ENCODE results near the gene ZNF625. TPM values are rescaled to one million over a fixed set of nuclear protein-coding genes. Genes with fewer than 3 reads are reported as not detected.

ZNF625 gene
- polyA plus RNA-seq, 1 of the 3 experiments (the other 2 are of a cell fraction), result 1.9 TPM

DNA sequence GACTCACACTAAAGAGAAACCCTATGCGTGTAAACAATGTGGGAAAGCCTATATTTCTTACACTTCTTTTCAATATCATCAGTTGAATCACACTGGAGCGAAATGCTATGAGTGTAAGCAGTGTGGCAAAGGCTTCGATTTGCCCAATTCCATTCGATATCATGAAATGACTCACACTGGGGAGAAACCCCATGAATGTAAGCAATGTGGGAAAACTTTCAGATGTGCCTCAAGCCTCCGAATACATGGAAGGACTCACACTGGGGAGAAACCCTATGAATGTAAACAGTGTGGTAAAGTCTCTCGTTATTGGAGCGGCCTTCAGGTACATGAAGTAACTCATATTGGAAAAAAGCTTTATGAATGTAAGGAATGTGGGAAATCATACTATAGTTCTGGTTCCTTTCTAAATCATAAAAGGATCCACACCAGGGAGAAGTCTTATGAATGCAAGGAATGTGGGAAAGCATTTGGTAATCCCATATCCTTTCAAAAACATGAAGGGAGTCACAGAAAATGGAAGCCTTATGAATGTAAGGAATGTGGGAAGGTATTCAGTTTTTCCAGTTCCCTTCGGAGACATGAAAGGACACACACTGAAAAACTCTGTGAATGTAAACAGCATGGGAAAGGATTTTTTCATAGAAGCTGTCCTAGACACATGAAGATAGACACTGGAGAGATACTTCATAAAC lies 44.4 kb downstream of the ZNF625 start:
- POLR2A ChIA-PET, result no interaction called here
- H3K36me3 ChIP-seq (replicated peaks in 1 of 2; ENCODE audit: control insufficient read depth in 1 of 2, insufficient read depth in 2 of 2, low read length in 1 of 2), result no peaks in the 10 kb centered on the region
- H3K9me3 ChIP-seq, result no peaks in the 10 kb centered on the region
- H3K9me2 ChIP-seq, result no peaks in the 10 kb centered on the region
- no peak overlapping the region for H3K4me3 ChIP-seq (ENCODE audit: low read depth in 2 of 2, low read length in 1 of 2)
- CTCF ChIA-PET, result no interaction called here
- TF ChIP-seq, protein P1, sequence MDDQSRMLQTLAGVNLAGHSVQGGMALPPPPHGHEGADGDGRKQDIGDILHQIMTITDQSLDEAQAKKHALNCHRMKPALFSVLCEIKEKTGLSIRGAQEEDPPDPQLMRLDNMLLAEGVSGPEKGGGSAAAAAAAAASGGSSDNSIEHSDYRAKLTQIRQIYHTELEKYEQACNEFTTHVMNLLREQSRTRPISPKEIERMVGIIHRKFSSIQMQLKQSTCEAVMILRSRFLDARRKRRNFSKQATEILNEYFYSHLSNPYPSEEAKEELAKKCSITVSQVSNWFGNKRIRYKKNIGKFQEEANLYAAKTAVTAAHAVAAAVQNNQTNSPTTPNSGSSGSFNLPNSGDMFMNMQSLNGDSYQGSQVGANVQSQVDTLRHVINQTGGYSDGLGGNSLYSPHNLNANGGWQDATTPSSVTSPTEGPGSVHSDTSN (IDR thresholded peaks at IDR 0.05), result no peak
- TF ChIP-seq, protein P2, sequence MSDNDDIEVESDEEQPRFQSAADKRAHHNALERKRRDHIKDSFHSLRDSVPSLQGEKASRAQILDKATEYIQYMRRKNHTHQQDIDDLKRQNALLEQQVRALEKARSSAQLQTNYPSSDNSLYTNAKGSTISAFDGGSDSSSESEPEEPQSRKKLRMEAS (IDR thresholded peaks at IDR 0.05; ENCODE audit: low read depth), result no peak
- TF ChIP-seq RFX5 (IDR thresholded peaks at IDR 0.05; ENCODE audit: low read length) (no peak), SMC3 (IDR thresholded peaks at IDR 0.05; ENCODE audit: low read depth, low read length) (no peak), FOXJ3 (CRISPR knock-in tag; IDR thresholded peaks at IDR 0.05) (no peak), EZH2phosphoT487 (IDR thresholded peaks at IDR 0.05; ENCODE audit: borderline replicate concordance, low read depth) (no peak), EP300 (IDR thresholded peaks at IDR 0.05; ENCODE audit: borderline replicate concordance in 1 of 2, low read depth in 1 of 2, low read length in 1 of 2) (no peak), GATA2 (CRISPR knock-in tag; IDR thresholded peaks at IDR 0.05) (no peak), TAF1 (IDR thresholded peaks at IDR 0.05; ENCODE audit: borderline replicate concordance, low read depth, low read length) (no peak)
- TF ChIP-seq, protein P3, sequence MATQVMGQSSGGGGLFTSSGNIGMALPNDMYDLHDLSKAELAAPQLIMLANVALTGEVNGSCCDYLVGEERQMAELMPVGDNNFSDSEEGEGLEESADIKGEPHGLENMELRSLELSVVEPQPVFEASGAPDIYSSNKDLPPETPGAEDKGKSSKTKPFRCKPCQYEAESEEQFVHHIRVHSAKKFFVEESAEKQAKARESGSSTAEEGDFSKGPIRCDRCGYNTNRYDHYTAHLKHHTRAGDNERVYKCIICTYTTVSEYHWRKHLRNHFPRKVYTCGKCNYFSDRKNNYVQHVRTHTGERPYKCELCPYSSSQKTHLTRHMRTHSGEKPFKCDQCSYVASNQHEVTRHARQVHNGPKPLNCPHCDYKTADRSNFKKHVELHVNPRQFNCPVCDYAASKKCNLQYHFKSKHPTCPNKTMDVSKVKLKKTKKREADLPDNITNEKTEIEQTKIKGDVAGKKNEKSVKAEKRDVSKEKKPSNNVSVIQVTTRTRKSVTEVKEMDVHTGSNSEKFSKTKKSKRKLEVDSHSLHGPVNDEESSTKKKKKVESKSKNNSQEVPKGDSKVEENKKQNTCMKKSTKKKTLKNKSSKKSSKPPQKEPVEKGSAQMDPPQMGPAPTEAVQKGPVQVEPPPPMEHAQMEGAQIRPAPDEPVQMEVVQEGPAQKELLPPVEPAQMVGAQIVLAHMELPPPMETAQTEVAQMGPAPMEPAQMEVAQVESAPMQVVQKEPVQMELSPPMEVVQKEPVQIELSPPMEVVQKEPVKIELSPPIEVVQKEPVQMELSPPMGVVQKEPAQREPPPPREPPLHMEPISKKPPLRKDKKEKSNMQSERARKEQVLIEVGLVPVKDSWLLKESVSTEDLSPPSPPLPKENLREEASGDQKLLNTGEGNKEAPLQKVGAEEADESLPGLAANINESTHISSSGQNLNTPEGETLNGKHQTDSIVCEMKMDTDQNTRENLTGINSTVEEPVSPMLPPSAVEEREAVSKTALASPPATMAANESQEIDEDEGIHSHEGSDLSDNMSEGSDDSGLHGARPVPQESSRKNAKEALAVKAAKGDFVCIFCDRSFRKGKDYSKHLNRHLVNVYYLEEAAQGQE (IDR thresholded peaks at IDR 0.05; ENCODE audit: low read depth, low read length), result no peak
- H3K27ac ChIP-seq (ENCODE audit: low read depth in 2 of 2, low read length in 1 of 2), result no peak overlapping the region
- H2AFZ ChIP-seq (ENCODE audit: low read depth), result no peak overlapping the region
- H3K27me3 ChIP-seq (ENCODE audit: insufficient read depth), result no peaks in the 10 kb centered on the region
- DNase-seq, result no peak
- H3K9ac ChIP-seq, result no peak overlapping the region
- no peaks in the 10 kb centered on the region for H3K4me1 ChIP-seq (ENCODE audit: control insufficient read depth in 1 of 2, insufficient read depth in 2 of 2, low read depth in 1 of 2, low read length in 1 of 2)
- H3K79me2 ChIP-seq (ENCODE audit: insufficient read depth), result no peaks in the 10 kb centered on the region
- no peak overlapping the region for H3K4me2 ChIP-seq
- H3F3A ChIP-seq (replicated peaks; ENCODE audit: insufficient read depth), result no peaks in the 10 kb centered on the region
- WGBS (ENCODE audit: low lambda C conversion rate), result 17% methylated on average over 8 of the region's 8 CpGs
- no peaks in the 10 kb centered on the region for H4K20me1 ChIP-seq (ENCODE audit: insufficient read depth)

DNA sequence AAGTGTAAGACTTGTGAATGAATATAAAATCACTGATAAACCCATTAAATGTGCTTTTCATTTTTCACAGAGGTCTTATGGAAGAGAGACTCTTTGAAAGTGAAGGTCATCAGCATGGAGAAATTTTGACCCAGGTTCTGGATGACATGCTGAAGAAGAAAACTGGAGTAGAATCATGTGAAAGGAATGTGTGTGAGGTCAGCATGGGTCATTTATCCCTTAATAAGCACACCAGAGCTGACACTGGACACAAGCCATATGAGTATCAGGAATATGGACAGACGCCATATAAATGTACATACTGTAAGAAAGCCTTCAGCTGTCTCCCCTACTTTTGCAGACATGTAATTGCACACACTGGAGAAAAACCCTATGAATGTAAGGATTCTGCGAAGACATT lies 45.4 kb downstream of the ZNF625 start:
- no peaks in the 10 kb centered on the region for H3F3A ChIP-seq (replicated peaks; ENCODE audit: insufficient read depth)
- no peak overlapping the region for H2AFZ ChIP-seq (ENCODE audit: low read depth)
- no peak overlapping the region for H3K27ac ChIP-seq (ENCODE audit: low read depth in 2 of 2, low read length in 1 of 2)
- no peaks in the 10 kb centered on the region for H4K20me1 ChIP-seq (ENCODE audit: insufficient read depth)
- no peaks in the 10 kb centered on the region for H3K9me3 ChIP-seq
- H3K9ac ChIP-seq, result no peak overlapping the region
- no peaks in the 10 kb centered on the region for H3K9me2 ChIP-seq
- no peaks in the 10 kb centered on the region for H3K79me2 ChIP-seq (ENCODE audit: insufficient read depth)
- H3K27me3 ChIP-seq (ENCODE audit: insufficient read depth), result no peaks in the 10 kb centered on the region
- DNase-seq, result no peak
- no peak overlapping the region for H3K4me2 ChIP-seq
- H3K4me3 ChIP-seq (ENCODE audit: low read depth in 2 of 2, low read length in 1 of 2), result no peak overlapping the region
- H3K36me3 ChIP-seq (replicated peaks in 1 of 2; ENCODE audit: control insufficient read depth in 1 of 2, insufficient read depth in 2 of 2, low read length in 1 of 2), result no peaks in the 10 kb centered on the region
- CTCF ChIA-PET, result interaction anchor here (0.8 kb wide), 1 partner anchor 313 kb away, joined by 3 read pairs; no protein-coding TSS in a partner anchor
- TF ChIP-seq ELF1 (IDR thresholded peaks at IDR 0.05) (no peak), JUND (IDR thresholded peaks at IDR 0.05) (no peak), FOXJ3 (CRISPR knock-in tag; IDR thresholded peaks at IDR 0.05) (no peak), CHD2 (IDR thresholded peaks at IDR 0.05; ENCODE audit: low read length, partially characterized antibody) (no peak)
- TF ChIP-seq, protein P4, sequence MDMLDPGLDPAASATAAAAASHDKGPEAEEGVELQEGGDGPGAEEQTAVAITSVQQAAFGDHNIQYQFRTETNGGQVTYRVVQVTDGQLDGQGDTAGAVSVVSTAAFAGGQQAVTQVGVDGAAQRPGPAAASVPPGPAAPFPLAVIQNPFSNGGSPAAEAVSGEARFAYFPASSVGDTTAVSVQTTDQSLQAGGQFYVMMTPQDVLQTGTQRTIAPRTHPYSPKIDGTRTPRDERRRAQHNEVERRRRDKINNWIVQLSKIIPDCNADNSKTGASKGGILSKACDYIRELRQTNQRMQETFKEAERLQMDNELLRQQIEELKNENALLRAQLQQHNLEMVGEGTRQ (IDR thresholded peaks at IDR 0.05; ENCODE audit: borderline replicate concordance, low read depth, low read length), result no peak
- TF ChIP-seq, protein P3 (IDR thresholded peaks at IDR 0.05; ENCODE audit: low read depth, low read length), result no peak
- H3K4me1 ChIP-seq (ENCODE audit: control insufficient read depth in 1 of 2, insufficient read depth in 2 of 2, low read depth in 1 of 2, low read length in 1 of 2), result no peaks in the 10 kb centered on the region
- POLR2A ChIA-PET, result no interaction called here
- 31% methylated on average over 2 of the region's 2 CpGs for WGBS (ENCODE audit: low lambda C conversion rate)

All from SK-N-SH (cell line).